Measurements from ENCODE around the gene HTT. TPM values are rescaled to one million over a fixed set of nuclear protein-coding genes. Genes with fewer than 3 reads are reported as not detected.

Gene HTT
- total RNA-seq, 2 experiments from 2014 or later: 56.9 to 62.6 TPM

- Histone ChIP-seq H3K9me3 (ENCODE audit: control insufficient read depth in 1 of 2, insufficient read depth in 1 of 2, low read length in 2 of 2) (no peaks in the 10 kb centered on the region), H3K27me3 (ENCODE audit: control insufficient read depth in 1 of 2, insufficient read depth in 2 of 2, low read length in 2 of 2) (no peaks in the 10 kb centered on the region), H3K36me3 (ENCODE audit: insufficient read depth, low read length) (peaks cover 57% of the 10 kb centered on the region), H3K4me1 (ENCODE audit: insufficient read depth, low read length) (no peaks in the 10 kb centered on the region), H3K27ac (ENCODE audit: low read depth in 1 of 2, low read length in 2 of 2) (no peak overlapping the region), H3K4me3 (ENCODE audit: low read length) (no peak overlapping the region)
- DNase-seq: no peak
- TF ChIP-seq, protein P1, sequence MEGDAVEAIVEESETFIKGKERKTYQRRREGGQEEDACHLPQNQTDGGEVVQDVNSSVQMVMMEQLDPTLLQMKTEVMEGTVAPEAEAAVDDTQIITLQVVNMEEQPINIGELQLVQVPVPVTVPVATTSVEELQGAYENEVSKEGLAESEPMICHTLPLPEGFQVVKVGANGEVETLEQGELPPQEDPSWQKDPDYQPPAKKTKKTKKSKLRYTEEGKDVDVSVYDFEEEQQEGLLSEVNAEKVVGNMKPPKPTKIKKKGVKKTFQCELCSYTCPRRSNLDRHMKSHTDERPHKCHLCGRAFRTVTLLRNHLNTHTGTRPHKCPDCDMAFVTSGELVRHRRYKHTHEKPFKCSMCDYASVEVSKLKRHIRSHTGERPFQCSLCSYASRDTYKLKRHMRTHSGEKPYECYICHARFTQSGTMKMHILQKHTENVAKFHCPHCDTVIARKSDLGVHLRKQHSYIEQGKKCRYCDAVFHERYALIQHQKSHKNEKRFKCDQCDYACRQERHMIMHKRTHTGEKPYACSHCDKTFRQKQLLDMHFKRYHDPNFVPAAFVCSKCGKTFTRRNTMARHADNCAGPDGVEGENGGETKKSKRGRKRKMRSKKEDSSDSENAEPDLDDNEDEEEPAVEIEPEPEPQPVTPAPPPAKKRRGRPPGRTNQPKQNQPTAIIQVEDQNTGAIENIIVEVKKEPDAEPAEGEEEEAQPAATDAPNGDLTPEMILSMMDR (IDR thresholded peaks at IDR 0.05): no peak
- H3K9me3 Mint-ChIP-seq: no peaks in the 10 kb centered on the region
- H3K27me3 Mint-ChIP-seq: no peaks in the 10 kb centered on the region
- H3K36me3 Mint-ChIP-seq (ENCODE audit: low read depth): peaks cover 86% of the 10 kb centered on the region
- H3K4me3 Mint-ChIP-seq: no peak overlapping the region
- no peak overlapping the region for H3K27ac Mint-ChIP-seq
- POLR2A ChIA-PET: no interaction called here
- H3K4me1 Mint-ChIP-seq (ENCODE audit: low read depth): peaks cover 4% of the 10 kb centered on the region
- CTCF ChIA-PET: no interaction called here
- intact Hi-C loops (cut with DNase I, micrococcal nuclease): no loop called here
- no peak for ATAC-seq (ENCODE audit: poor library complexity)
Observed at GRCh38 chr4:3186609-3187008, 112.1 kb downstream of the HTT start.

- Histone ChIP-seq H3K9me3 (ENCODE audit: control insufficient read depth in 1 of 2, insufficient read depth in 1 of 2, low read length in 2 of 2) (no peaks in the 10 kb centered on the region), H3K27ac (ENCODE audit: low read depth in 1 of 2, low read length in 2 of 2) (no peak overlapping the region), H3K4me3 (ENCODE audit: low read length) (no peak overlapping the region), H3K4me1 (ENCODE audit: insufficient read depth, low read length) (peaks cover 6% of the 10 kb centered on the region), H3K36me3 (ENCODE audit: insufficient read depth, low read length) (peaks cover 46% of the 10 kb centered on the region), H3K27me3 (ENCODE audit: control insufficient read depth in 1 of 2, insufficient read depth in 2 of 2, low read length in 2 of 2) (no peaks in the 10 kb centered on the region)
- H3K9me3 Mint-ChIP-seq: no peaks in the 10 kb centered on the region
- ChIA-PET CTCF (no interaction called here), POLR2A (interaction anchor here (0.7 kb wide), 1 partner anchor 9 kb away, joined by 3 read pairs; no protein-coding TSS in a partner anchor)
- intact Hi-C loops (cut with DNase I, micrococcal nuclease): no loop called here
- no peak overlapping the region for H3K4me3 Mint-ChIP-seq
- peaks cover 76% of the 10 kb centered on the region for H3K36me3 Mint-ChIP-seq (ENCODE audit: low read depth)
- TF ChIP-seq, protein P1 (IDR thresholded peaks at IDR 0.05): no peak
- peaks cover 5% of the 10 kb centered on the region for H3K4me1 Mint-ChIP-seq (ENCODE audit: low read depth)
- no peaks in the 10 kb centered on the region for H3K27me3 Mint-ChIP-seq
- H3K27ac Mint-ChIP-seq: no peak overlapping the region
- ATAC-seq (ENCODE audit: poor library complexity) (no peak), DNase-seq (no peak)
Observed at GRCh38 chr4:3188118-3188517, 113.6 kb downstream of the HTT start.

- ATAC-seq (ENCODE audit: poor library complexity) (no peak), DNase-seq (no peak)
- Mint-ChIP-seq H3K4me3 (no peak overlapping the region), H3K27me3 (no peaks in the 10 kb centered on the region), H3K4me1 (ENCODE audit: low read depth) (peaks cover 16% of the 10 kb centered on the region), H3K36me3 (ENCODE audit: low read depth) (peaks cover 68% of the 10 kb centered on the region), H3K9me3 (no peaks in the 10 kb centered on the region), H3K27ac (no peak overlapping the region)
- Histone ChIP-seq H3K4me1 (ENCODE audit: insufficient read depth, low read length) (peaks cover 16% of the 10 kb centered on the region), H3K27me3 (ENCODE audit: control insufficient read depth in 1 of 2, insufficient read depth in 2 of 2, low read length in 2 of 2) (no peaks in the 10 kb centered on the region), H3K9me3 (ENCODE audit: control insufficient read depth in 1 of 2, insufficient read depth in 1 of 2, low read length in 2 of 2) (no peaks in the 10 kb centered on the region), H3K4me3 (ENCODE audit: low read length) (no peak overlapping the region), H3K27ac (ENCODE audit: low read depth in 1 of 2, low read length in 2 of 2) (no peak overlapping the region), H3K36me3 (ENCODE audit: insufficient read depth, low read length) (peaks cover 45% of the 10 kb centered on the region)
- TF ChIP-seq, protein P1 (IDR thresholded peaks at IDR 0.05): no peak
- ChIA-PET POLR2A (no interaction called here), CTCF (no interaction called here)
- intact Hi-C loops (cut with DNase I, micrococcal nuclease): no loop called here
Observed at GRCh38 chr4:3189459-3189858, 115.0 kb downstream of the HTT start.
